GM12864 (cell line): ENCODE data around the gene DCUN1D3.
A peak's percentile ranks its signal among the peaks of the same experiment; 100 is the strongest.

Experiments used
- DNase-seq: peaks from one replicate; pipeline ENCODE4 v3.0.0-alpha.2; 2011; ENCODE audit warnings: low read depth
- H3K4me3 ChIP-seq: 2 replicates; pipeline ENCODE4 v1.5.1; 2011; ENCODE audit warnings: mild to moderate bottlenecking, low read depth, low read length, control low read depth
- CTCF ChIP-seq: IDR thresholded peaks from 2 replicates; pipeline ENCODE4 v1.5.1; 2011; ENCODE audit warnings: low read depth, mild to moderate bottlenecking, moderate library complexity, low read length, control low read depth, inconsistent platforms; ENCODE audit errors: missing control alignments

DCUN1D3 gene

GRCh38 chr16:20814784-20815183 lies 85.4 kb downstream of the DCUN1D3 start:
- DNase-seq = no peak
- no peak for TF ChIP-seq CTCF
- no peak overlapping the region for H3K4me3 ChIP-seq

- H3K4me3 ChIP-seq = no peak overlapping the region
- no peak for TF ChIP-seq CTCF
- DNase-seq = no peak
Observed at GRCh38 chr16:20812510-20812909, 87.6 kb downstream of the DCUN1D3 start.

GRCh38 chr16:20811889-20812439 lies 88.2 kb downstream of the DCUN1D3 start:
- H3K4me3 ChIP-seq = no peak overlapping the region
- DNase-seq = no peak
- TF ChIP-seq CTCF = no peak

GRCh38 chr16:20807862-20808261 lies 92.3 kb downstream of the DCUN1D3 start:
- H3K4me3 ChIP-seq = peak overlapping the region; percentile 95
- no peak for TF ChIP-seq CTCF
- no peak for DNase-seq

GRCh38 chr16:20806168-20807050 lies 93.7 kb downstream of the DCUN1D3 start, which contains the start of the genes ERI2 and REXO5:
Gene ERI2, minus strand, starts transcription at chr16:20806472. Its CDS starts 42 bp downstream, at chr16:20806430.
Gene REXO5, plus strand, starts transcription at chr16:20806527. Its CDS starts 427 bp downstream, at chr16:20806954.
- peak; percentile 56 for TF ChIP-seq CTCF
- H3K4me3 ChIP-seq = peak within 1 kb of the TSS; percentile 95
- DNase-seq = peak; percentile 73

DNA sequence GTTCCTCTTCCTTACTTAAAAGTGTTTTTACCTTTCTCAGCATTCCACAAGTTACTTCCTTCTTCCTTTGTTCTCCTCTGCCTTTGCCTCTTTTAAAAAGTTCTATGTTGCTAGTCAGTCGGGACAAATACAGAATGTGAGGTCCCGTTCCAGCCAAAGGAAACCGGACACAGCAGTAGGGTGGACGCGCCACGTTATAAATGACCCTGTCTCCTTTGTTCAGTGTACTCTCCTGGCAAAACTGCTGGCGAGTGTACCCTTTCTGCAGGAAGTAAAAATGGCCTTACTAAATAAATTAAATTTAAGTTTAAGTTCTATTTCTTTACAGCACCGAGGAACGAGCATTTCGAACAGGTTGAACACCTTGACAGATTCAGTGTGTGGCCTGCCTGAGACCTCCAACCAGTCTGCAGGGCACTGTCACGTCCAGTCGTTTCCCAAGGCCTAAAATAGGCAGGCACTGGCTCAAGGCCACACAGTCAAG lies 94.4 kb downstream of the DCUN1D3 start:
- peak; percentile 10 for DNase-seq
- H3K4me3 ChIP-seq = peak overlapping the region; percentile 95
